Effector memory CD4-positive, alpha-beta T cell (primary cell): ENCODE results near the gene TM4SF20.

Source experiments
- DNase-seq, 3 donors: peaks; one replicate each; pipeline ENCODE4 v3.0.0-alpha.2; 2020
- H3K27ac ChIP-seq: 2 replicates; pipeline ENCODE4 v1.7.0; 2013; ENCODE audit warnings: mild to moderate bottlenecking, low read length, moderate library complexity; ENCODE audit not compliant: insufficient read depth, poor library complexity, severe bottlenecking
- H3K27me3 ChIP-seq: replicated peaks from 2 replicates; pipeline ENCODE4 v1.7.0; 2013; ENCODE audit warnings: mild to moderate bottlenecking, low read length; ENCODE audit not compliant: insufficient read depth, control insufficient read depth, poor library complexity, severe bottlenecking
- H3K36me3 ChIP-seq: 2 replicates; pipeline ENCODE4 v1.7.0; 2013; ENCODE audit warnings: mild to moderate bottlenecking, low read length, moderate library complexity; ENCODE audit not compliant: control insufficient read depth, insufficient read depth
- H3K4me1 ChIP-seq: 2 replicates; pipeline ENCODE4 v1.7.0; 2013; ENCODE audit warnings: low read length, mild to moderate bottlenecking; ENCODE audit not compliant: control insufficient read depth, insufficient read depth, poor library complexity, severe bottlenecking
- H3K4me3 ChIP-seq: 2 replicates; pipeline ENCODE4 v1.7.0; 2013; ENCODE audit warnings: low read length, low read depth, mild to moderate bottlenecking; ENCODE audit not compliant: insufficient read depth, poor library complexity, severe bottlenecking
- H3K9me3 ChIP-seq: 2 replicates; pipeline ENCODE4 v1.7.0; 2013; ENCODE audit warnings: mild to moderate bottlenecking, low read length, moderate library complexity; ENCODE audit not compliant: control insufficient read depth

TM4SF20 gene

GRCh38 chr2:227411990-227412350 lies 32.9 kb upstream of the TM4SF20 start:
- Histone ChIP-seq H3K4me1 (no peaks in the 10 kb centered on the region), H3K36me3 (no peaks in the 10 kb centered on the region), H3K4me3 (no peak overlapping the region), H3K27ac (no peak overlapping the region), H3K9me3 (no peaks in the 10 kb centered on the region), H3K27me3 (no peaks in the 10 kb centered on the region)
- DNase-seq = no peak

- DNase-seq = no peak
- no peaks in the 10 kb centered on the region for H3K27me3 ChIP-seq
- no peak overlapping the region for H3K27ac ChIP-seq
- no peak overlapping the region for H3K4me3 ChIP-seq
- no peaks in the 10 kb centered on the region for H3K36me3 ChIP-seq
- H3K9me3 ChIP-seq = no peaks in the 10 kb centered on the region
- no peaks in the 10 kb centered on the region for H3K4me1 ChIP-seq
These were observed 32.3 kb upstream of the TM4SF20 start for GRCh38 chr2:227411320-227411989.

GRCh38 chr2:227410191-227410590 lies 31.1 kb upstream of the TM4SF20 start:
- no peak for DNase-seq
- Histone ChIP-seq H3K27me3 (no peaks in the 10 kb centered on the region), H3K36me3 (no peaks in the 10 kb centered on the region), H3K27ac (no peak overlapping the region), H3K4me1 (no peaks in the 10 kb centered on the region), H3K4me3 (no peak overlapping the region), H3K9me3 (no peaks in the 10 kb centered on the region)

GRCh38 chr2:227407591-227408151 lies 28.6 kb upstream of the TM4SF20 start:
- Histone ChIP-seq H3K27me3 (no peaks in the 10 kb centered on the region), H3K4me1 (no peaks in the 10 kb centered on the region), H3K36me3 (no peaks in the 10 kb centered on the region), H3K4me3 (no peak overlapping the region), H3K27ac (no peak overlapping the region), H3K9me3 (no peaks in the 10 kb centered on the region)
- DNase-seq = no peak

GRCh38 chr2:227406177-227407031 lies 27.3 kb upstream of the TM4SF20 start:
- H3K27ac ChIP-seq = no peak overlapping the region
- no peaks in the 10 kb centered on the region for H3K36me3 ChIP-seq
- no peaks in the 10 kb centered on the region for H3K27me3 ChIP-seq
- H3K4me3 ChIP-seq = no peak overlapping the region
- no peaks in the 10 kb centered on the region for H3K9me3 ChIP-seq
- no peaks in the 10 kb centered on the region for H3K4me1 ChIP-seq
- no peak for DNase-seq

- Histone ChIP-seq H3K9me3 (no peaks in the 10 kb centered on the region), H3K4me3 (no peak overlapping the region), H3K36me3 (no peaks in the 10 kb centered on the region), H3K4me1 (no peaks in the 10 kb centered on the region), H3K27ac (no peak overlapping the region), H3K27me3 (no peaks in the 10 kb centered on the region)
- DNase-seq = no peak
These were observed 25.6 kb upstream of the TM4SF20 start for GRCh38 chr2:227404585-227405271.

GRCh38 chr2:227402959-227403358 lies 23.9 kb upstream of the TM4SF20 start:
- no peaks in the 10 kb centered on the region for H3K4me1 ChIP-seq
- no peaks in the 10 kb centered on the region for H3K36me3 ChIP-seq
- no peak overlapping the region for H3K27ac ChIP-seq
- DNase-seq = no peak
- no peaks in the 10 kb centered on the region for H3K9me3 ChIP-seq
- H3K4me3 ChIP-seq = no peak overlapping the region
- H3K27me3 ChIP-seq = no peaks in the 10 kb centered on the region

- H3K9me3 ChIP-seq = no peaks in the 10 kb centered on the region
- no peaks in the 10 kb centered on the region for H3K4me1 ChIP-seq
- H3K27me3 ChIP-seq = no peaks in the 10 kb centered on the region
- no peak overlapping the region for H3K4me3 ChIP-seq
- DNase-seq = no peak
- H3K27ac ChIP-seq = no peak overlapping the region
- H3K36me3 ChIP-seq = no peaks in the 10 kb centered on the region
These were observed 23.2 kb upstream of the TM4SF20 start for GRCh38 chr2:227402321-227402720.

- no peak overlapping the region for H3K4me3 ChIP-seq
- no peaks in the 10 kb centered on the region for H3K4me1 ChIP-seq
- H3K27ac ChIP-seq = no peak overlapping the region
- H3K27me3 ChIP-seq = no peaks in the 10 kb centered on the region
- no peak for DNase-seq
- no peaks in the 10 kb centered on the region for H3K9me3 ChIP-seq
- no peaks in the 10 kb centered on the region for H3K36me3 ChIP-seq
These were observed 22.4 kb upstream of the TM4SF20 start for GRCh38 chr2:227401550-227401949.
